ENCODE data around the gene SLC35G6. TPM values are rescaled to one million over a fixed set of nuclear protein-coding genes. Genes with fewer than 3 reads are reported as not detected.

The SLC35G6 gene
- total and polyA plus RNA-seq, 12 donors: 0.24 TPM; not detected in 11

GRCh38 chr17:7508145-7508544 is 26.9 kb downstream of the SLC35G6 start:
- no peaks in the 10 kb centered on the region for H3K4me1 ChIP-seq (replicated peaks in 1 of 2)
- DNase-seq: no peak
- H3K27ac ChIP-seq: no peak overlapping the region
- WGBS, 4 donors: 71 to 88% (median 78%) methylated on average over 11 of the region's 11 CpGs
- H3K9me3 ChIP-seq (replicated peaks in 1 of 3): no peaks in the 10 kb centered on the region
- TF ChIP-seq POLR2A (IDR thresholded peaks at IDR 0.05) (no peak), CTCF (IDR thresholded peaks at IDR 0.05) (no peak)
- intact Hi-C loops (cut with DNase I): no loop called here
- no peaks in the 10 kb centered on the region for H3K27me3 ChIP-seq
- H3K36me3 ChIP-seq (replicated peaks in 1 of 2): peaks cover 0 to 99% of the 10 kb centered on the region in 2 donors
- H3K4me3 ChIP-seq: no peak overlapping the region

- Histone ChIP-seq H3K9me3 (replicated peaks in 1 of 3) (no peaks in the 10 kb centered on the region), H3K4me1 (replicated peaks in 1 of 2) (no peaks in the 10 kb centered on the region), H3K4me3 (no peak overlapping the region), H3K27me3 (no peaks in the 10 kb centered on the region), H3K36me3 (replicated peaks in 1 of 2) (peaks cover 0 to 99% of the 10 kb centered on the region in 2 donors), H3K27ac (no peak overlapping the region)
- 81 to 96% (median 93%) methylated on average over 6 to 9 of the region's 9 CpGs for WGBS, 4 donors
- TF ChIP-seq POLR2A (IDR thresholded peaks at IDR 0.05) (no peak), CTCF (IDR thresholded peaks at IDR 0.05) (no peak)
- intact Hi-C loops (cut with DNase I): no loop called here
- DNase-seq: no peak
Measured at GRCh38 chr17:7508846-7509245, 27.6 kb downstream of the SLC35G6 start.

- Histone ChIP-seq H3K27me3 (no peaks in the 10 kb centered on the region), H3K36me3 (replicated peaks in 1 of 2) (peaks cover 0 to 94% of the 10 kb centered on the region in 2 donors), H3K27ac (no peak overlapping the region), H3K4me3 (no peak overlapping the region), H3K9me3 (replicated peaks in 1 of 3) (no peaks in the 10 kb centered on the region), H3K4me1 (replicated peaks in 1 of 2) (no peaks in the 10 kb centered on the region)
- TF ChIP-seq POLR2A (IDR thresholded peaks at IDR 0.05) (no peak), CTCF (IDR thresholded peaks at IDR 0.05) (no peak)
- DNase-seq: no peak
- WGBS, 4 donors: 74 to 81% (median 77%) methylated on average over 5 of the region's 5 CpGs
- intact Hi-C loops (cut with DNase I): loop anchor here in 1 of 2 donors (2.0 kb wide), 1 partner anchor 51 kb away; the partner anchor contains the start of gene SENP3
Measured at GRCh38 chr17:7509937-7510336, 28.7 kb downstream of the SLC35G6 start.

GRCh38 chr17:7511108-7511507 is 29.9 kb downstream of the SLC35G6 start:
- no peak overlapping the region for H3K27ac ChIP-seq
- 58 to 62% (median 61%) methylated on average over 8 to 10 of the region's 10 CpGs for WGBS, 4 donors
- intact Hi-C loops (cut with DNase I): loop anchor here in 1 of 2 donors (2.0 kb wide), 1 partner anchor 50 kb away; the partner anchor contains the start of gene SENP3
- DNase-seq: no peak
- H3K4me3 ChIP-seq: no peak overlapping the region
- H3K4me1 ChIP-seq (replicated peaks in 1 of 2): no peaks in the 10 kb centered on the region
- no peak for TF ChIP-seq CTCF (IDR thresholded peaks at IDR 0.05)
- no peak for TF ChIP-seq POLR2A (IDR thresholded peaks at IDR 0.05)
- H3K9me3 ChIP-seq (replicated peaks in 1 of 3): no peaks in the 10 kb centered on the region
- H3K27me3 ChIP-seq: no peaks in the 10 kb centered on the region
- H3K36me3 ChIP-seq (replicated peaks in 1 of 2): peaks cover 0 to 83% of the 10 kb centered on the region in 2 donors
